Neuronal stem cell (in vitro differentiated cells): Measurements from ENCODE around the gene GCGR.

Source experiments
- DNase-seq: peaks from one replicate; pipeline ENCODE4 v3.0.0-alpha.2; 2013; ENCODE audit warnings: low spot score
- H2AFZ ChIP-seq: one replicate; pipeline ENCODE4 v1.6.1; 2013; ENCODE audit warnings: mild to moderate bottlenecking, low read length, inconsistent platforms
- H2AK5ac ChIP-seq: 2 replicates; pipeline ENCODE4 v1.6.1; 2013; ENCODE audit warnings: low read depth, mild to moderate bottlenecking, inconsistent platforms, low read length, moderate library complexity, mixed read lengths
- H2BK120ac ChIP-seq: 2 replicates; pipeline ENCODE4 v1.6.1; 2013; ENCODE audit warnings: low read depth, mild to moderate bottlenecking, inconsistent platforms, low read length, moderate library complexity, mixed read lengths
- H2BK12ac ChIP-seq: one replicate; pipeline ENCODE4 v1.6.1; 2013; ENCODE audit warnings: low read length, inconsistent platforms
- H2BK15ac ChIP-seq: 2 replicates; pipeline ENCODE4 v1.6.1; 2013; ENCODE audit warnings: mild to moderate bottlenecking, low read length, inconsistent platforms, mixed read lengths
- H2BK5ac ChIP-seq: one replicate; pipeline ENCODE4 v1.6.1; 2013; ENCODE audit warnings: inconsistent platforms, mild to moderate bottlenecking, low read length, moderate library complexity
- H3K14ac ChIP-seq: one replicate; pipeline ENCODE4 v1.6.1; 2013; ENCODE audit warnings: low read length, inconsistent platforms
- H3K18ac ChIP-seq: 2 replicates; pipeline ENCODE4 v1.6.1; 2013; ENCODE audit warnings: low read length, inconsistent platforms
- H3K23ac ChIP-seq: 2 replicates; pipeline ENCODE4 v1.6.1; 2013; ENCODE audit warnings: low read depth, mild to moderate bottlenecking, mixed read lengths, low read length, inconsistent platforms; ENCODE audit not compliant: poor library complexity
- H3K27ac ChIP-seq: replicated peaks from 3 replicates; pipeline ENCODE4 v1.5.1; 2013; ENCODE audit warnings: low read length, inconsistent platforms
- H3K27me3 ChIP-seq, 3 experiments: 2 replicates each; pipeline ENCODE4 v1.6.1; 2013; ENCODE audit warnings: low read length in 3 of 3, mild to moderate bottlenecking in 2 of 3, inconsistent platforms in 1 of 3, low read depth in 1 of 3, mixed read lengths in 1 of 3, moderate library complexity in 1 of 3; ENCODE audit not compliant: control insufficient read depth in 3 of 3, insufficient read depth in 3 of 3
- H3K36me3 ChIP-seq, 2 donors: replicated peaks in 1 of 2; 2 replicates each; pipeline ENCODE4 v1.6.1; 2013; ENCODE audit warnings: low read length in 2 of 2; ENCODE audit not compliant: control insufficient read depth in 2 of 2, insufficient read depth in 2 of 2
- H3K4ac ChIP-seq: 2 replicates; pipeline ENCODE4 v1.6.1; 2013; ENCODE audit warnings: inconsistent platforms, mild to moderate bottlenecking, low read length, moderate library complexity
- H3K4me1 ChIP-seq, 2 donors: 1 replicate in 1 of 2; 2 replicates in 1 of 2; pipeline ENCODE4 v1.6.1; 2013; ENCODE audit warnings: low read length in 2 of 2, low read depth in 1 of 2; ENCODE audit not compliant: control insufficient read depth in 2 of 2, insufficient read depth in 1 of 2
- H3K4me2 ChIP-seq: one replicate; pipeline ENCODE4 v1.6.1; 2013; ENCODE audit warnings: mild to moderate bottlenecking, low read length, inconsistent platforms; ENCODE audit not compliant: insufficient read depth, poor library complexity, severe bottlenecking
- H3K4me3 ChIP-seq, 2 donors: 2 replicates each; pipeline ENCODE4 v1.5.1; 2013; ENCODE audit warnings: low read length in 2 of 2, mild to moderate bottlenecking in 2 of 2, inconsistent platforms in 1 of 2, moderate library complexity in 1 of 2
- H3K79me1 ChIP-seq: one replicate; pipeline ENCODE4 v1.6.1; 2013; ENCODE audit warnings: low read depth, mild to moderate bottlenecking, inconsistent platforms, low read length, moderate library complexity
- H3K9ac ChIP-seq: one replicate; pipeline ENCODE4 v1.6.1; 2013; ENCODE audit warnings: mild to moderate bottlenecking, low read depth, low read length, inconsistent platforms; ENCODE audit not compliant: poor library complexity
- H3K9me3 ChIP-seq, 2 donors: replicated peaks in 1 of 2; 2 replicates each; pipeline versions ENCODE3 to v1.6.1; 2013; ENCODE audit warnings: low read length in 2 of 2, mild to moderate bottlenecking in 2 of 2, inconsistent platforms in 1 of 2, low read depth in 1 of 2, mixed read lengths in 1 of 2, moderate library complexity in 1 of 2; ENCODE audit not compliant: control insufficient read depth in 2 of 2, insufficient read depth in 1 of 2
- H4K8ac ChIP-seq: one replicate; pipeline ENCODE4 v1.6.1; 2013; ENCODE audit warnings: low read depth, mild to moderate bottlenecking, inconsistent platforms, low read length, moderate library complexity
- H4K91ac ChIP-seq: one replicate; pipeline ENCODE4 v1.6.1; 2013; ENCODE audit warnings: low read length, low read depth, mild to moderate bottlenecking, inconsistent platforms; ENCODE audit not compliant: poor library complexity
- WGBS, 2 donors: extraction: QIAGEN DNeasy Blood & Tissue Kit; methylation state at CpG; one replicate each; pipeline ENCODE4 v1.1.7; 2013; ENCODE audit warnings: missing lambda C conversion rate in 2 of 2, mixed read lengths in 1 of 2; ENCODE audit not compliant: insufficient read length in 2 of 2, insufficient replicate concordance in 1 of 2; ENCODE audit errors: extremely low coverage in 2 of 2; 5-methylcytosine and 5-hydroxymethylcytosine counted together

The GCGR gene

DNA sequence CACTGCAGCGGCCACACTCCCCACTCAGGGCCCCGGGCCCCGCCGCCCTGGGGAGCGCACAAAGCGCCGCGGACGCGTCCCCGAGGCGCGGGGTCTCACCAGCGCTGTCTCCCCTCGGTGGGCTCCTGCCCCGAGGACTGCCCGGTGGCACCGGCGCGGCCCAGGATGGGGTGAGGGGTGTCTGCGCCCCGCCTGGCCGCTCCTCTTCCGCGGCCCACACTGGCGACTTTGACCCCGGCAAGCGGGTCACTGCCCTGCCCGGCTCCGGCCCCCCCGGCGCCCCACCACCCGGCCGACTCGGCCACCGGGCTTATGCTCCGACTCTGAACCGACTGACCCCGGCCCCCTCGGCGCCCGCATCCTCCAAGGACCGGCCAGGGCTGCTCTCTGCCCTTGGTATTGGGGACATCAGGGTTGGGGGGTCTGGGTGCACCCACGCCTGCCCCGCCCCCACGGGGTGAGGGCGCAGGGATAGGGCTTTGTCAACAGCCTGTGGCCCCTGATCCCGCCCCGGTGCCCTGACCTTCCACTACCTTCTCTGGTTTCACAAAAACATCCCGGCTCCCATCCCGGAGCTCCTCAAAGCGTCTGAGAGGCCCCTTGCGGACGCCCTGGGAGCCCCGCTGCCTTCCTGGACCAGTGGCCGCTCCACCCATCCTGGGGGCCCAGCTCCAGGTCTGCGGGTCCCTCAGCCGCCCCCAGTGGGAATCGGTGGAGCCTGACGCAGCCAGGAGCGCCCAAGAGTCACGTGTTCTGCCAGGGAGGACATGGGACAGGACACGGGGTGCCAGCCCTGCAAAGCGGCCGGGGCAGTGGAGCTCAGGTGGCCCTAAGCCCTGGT, 829 bp downstream of the GCGR start:
- peak overlapping the region; percentile 71 for H3K4me2 ChIP-seq
- peak overlapping the region; percentile 43 for H4K8ac ChIP-seq
- H2AK5ac ChIP-seq, result peak overlapping the region; percentile 28
- peak overlapping the region; percentile 84 for H2AFZ ChIP-seq
- H3K14ac ChIP-seq, result peak overlapping the region; percentile 71
- H3K9ac ChIP-seq, result peak overlapping the region; percentile 21
- no peak overlapping the region for H3K4ac ChIP-seq
- peak overlapping the region; percentile 85 for H3K18ac ChIP-seq
- peaks cover 20 to 87% (median 72%) of the 10 kb centered on the region in 3 experiments for H3K27me3 ChIP-seq
- H2BK15ac ChIP-seq, result peak overlapping the region; percentile 49
- H3K79me1 ChIP-seq, result peaks cover 7% of the 10 kb centered on the region
- H3K23ac ChIP-seq, result peak overlapping the region; percentile 80
- peaks cover 4 to 14% of the 10 kb centered on the region in 2 donors for H3K9me3 ChIP-seq
- no peak overlapping the region for H2BK5ac ChIP-seq
- no CpG with 5 or more reads among the region's 65 CpGs for WGBS, 2 donors
- H3K27ac ChIP-seq, result no peak overlapping the region
- H3K4me3 ChIP-seq, result no peak overlapping the region
- peak overlapping the region; percentile 87 for H2BK120ac ChIP-seq
- no peak overlapping the region for H4K91ac ChIP-seq
- no peaks in the 10 kb centered on the region for H3K36me3 ChIP-seq
- DNase-seq, result no peak
- peak overlapping the region; percentile 73 for H2BK12ac ChIP-seq
- peaks cover 2 to 7% of the 10 kb centered on the region in 2 donors for H3K4me1 ChIP-seq

DNA sequence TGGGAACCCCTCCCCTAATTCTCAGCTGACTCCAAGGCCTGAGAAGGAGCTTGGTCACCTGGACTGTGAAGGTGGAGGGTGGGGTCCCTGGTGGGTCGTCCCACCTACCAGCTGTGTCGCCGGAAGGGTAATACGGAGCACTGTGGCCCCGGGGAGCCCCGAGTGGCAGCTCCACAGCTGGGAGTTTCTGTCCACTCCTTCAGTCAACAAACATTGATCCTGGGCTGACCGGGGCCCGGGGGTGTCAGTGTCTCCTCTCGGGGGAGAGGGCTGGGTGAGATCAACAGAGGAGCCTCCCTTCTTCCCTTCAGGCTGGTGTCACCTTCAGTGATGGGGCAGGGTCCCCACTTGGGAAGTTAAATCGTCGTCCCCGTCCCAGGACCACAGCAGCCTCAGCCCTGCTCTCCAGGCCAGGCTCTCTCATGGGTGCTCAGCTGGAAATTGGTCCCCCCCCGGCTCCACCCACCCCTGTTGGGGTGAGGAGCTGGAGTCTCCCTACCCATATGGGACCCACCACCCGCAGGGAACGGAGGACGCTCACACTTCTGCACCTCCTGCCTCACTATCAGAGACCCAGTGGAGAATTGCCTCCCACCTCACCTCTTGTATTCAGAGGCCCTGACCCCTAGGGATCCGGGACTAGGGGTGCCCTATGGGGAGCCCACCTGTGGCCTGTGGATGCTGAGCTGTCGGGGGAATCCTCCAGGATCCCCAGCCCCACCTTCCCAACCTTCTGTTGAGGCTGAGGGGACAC, 1.9 kb downstream of the GCGR start:
- Histone ChIP-seq H3K9ac (no peak overlapping the region), H3K36me3 (no peaks in the 10 kb centered on the region), H2BK15ac (peak overlapping the region; percentile 49), H3K23ac (peak overlapping the region; percentile 20), H3K14ac (no peak overlapping the region), H4K8ac (no peak overlapping the region), H2BK5ac (no peak overlapping the region), H3K4me1 (peaks cover 2 to 7% of the 10 kb centered on the region in 2 donors), H2AK5ac (peak overlapping the region; percentile 53), H3K27me3 (peaks cover 20 to 91% (median 70%) of the 10 kb centered on the region in 3 experiments), H3K18ac (no peak overlapping the region), H3K79me1 (peaks cover 7% of the 10 kb centered on the region), H4K91ac (no peak overlapping the region), H3K4me3 (no peak overlapping the region), H2AFZ (no peak overlapping the region), H3K9me3 (peaks cover 4 to 10% of the 10 kb centered on the region in 2 donors), H3K4ac (peak overlapping the region; percentile 23), H2BK120ac (no peak overlapping the region), H3K4me2 (no peak overlapping the region), H2BK12ac (no peak overlapping the region), H3K27ac (no peak overlapping the region)
- WGBS, 2 donors, result no CpG with 5 or more reads among the region's 18 CpGs
- DNase-seq, result no peak

DNA sequence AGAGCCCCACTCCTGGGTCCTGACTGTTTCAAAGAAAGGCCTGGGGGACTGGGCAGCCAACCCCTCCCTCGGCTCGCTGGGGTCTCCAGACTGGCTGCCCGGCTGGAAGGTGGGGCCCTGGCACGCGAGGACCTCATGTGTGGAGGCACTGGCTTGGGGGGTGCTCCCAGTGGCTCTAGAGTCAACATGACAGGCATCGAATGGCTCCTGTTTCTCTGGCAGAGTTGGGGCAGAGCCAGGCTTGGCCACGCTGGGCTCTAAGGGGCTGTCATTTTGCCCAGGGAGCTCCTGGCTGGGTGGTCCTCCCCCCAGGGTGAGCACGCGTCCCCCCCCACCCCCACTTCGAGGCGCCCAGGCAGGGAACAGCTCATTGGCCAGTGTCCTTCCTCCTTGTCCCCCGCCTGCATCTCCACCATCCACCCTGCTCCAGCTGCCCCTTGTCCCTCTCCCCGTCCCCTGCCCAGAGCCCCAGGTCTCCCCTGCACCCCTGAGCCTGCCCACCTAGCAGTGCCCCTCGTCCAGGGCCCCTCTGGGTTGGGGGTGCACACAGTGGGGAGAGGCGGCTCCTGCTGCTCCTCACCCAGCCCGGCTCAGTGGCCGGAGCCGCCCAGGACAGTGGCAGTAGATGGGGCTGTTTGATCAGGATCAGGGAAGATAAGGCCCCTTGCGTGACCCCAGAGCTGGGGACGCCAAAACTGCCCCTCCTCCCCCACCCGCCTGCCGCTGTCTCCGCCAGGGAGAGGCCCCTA, 2.7 kb downstream of the GCGR start:
- no peak overlapping the region for H3K4ac ChIP-seq
- no peak overlapping the region for H4K91ac ChIP-seq
- H3K4me3 ChIP-seq, result no peak overlapping the region
- H2BK12ac ChIP-seq, result no peak overlapping the region
- H3K4me2 ChIP-seq, result no peak overlapping the region
- peaks cover 2 to 4% of the 10 kb centered on the region in 2 donors for H3K9me3 ChIP-seq
- H4K8ac ChIP-seq, result no peak overlapping the region
- H3K4me1 ChIP-seq, result peaks cover 2 to 7% of the 10 kb centered on the region in 2 donors
- H3K36me3 ChIP-seq, result no peaks in the 10 kb centered on the region
- H2AFZ ChIP-seq, result no peak overlapping the region
- no peak overlapping the region for H3K14ac ChIP-seq
- H2AK5ac ChIP-seq, result peak overlapping the region; percentile 84
- peak overlapping the region; percentile 55 for H3K23ac ChIP-seq
- peak overlapping the region; percentile 44 for H3K9ac ChIP-seq
- H2BK5ac ChIP-seq, result peak overlapping the region; percentile 24
- DNase-seq, result no peak
- peaks cover 7% of the 10 kb centered on the region for H3K79me1 ChIP-seq
- H3K27ac ChIP-seq, result no peak overlapping the region
- peak overlapping the region; percentile 49 for H2BK15ac ChIP-seq
- H2BK120ac ChIP-seq, result peak overlapping the region; percentile 18
- no CpG with 5 or more reads among the region's 23 CpGs for WGBS, 2 donors
- peak overlapping the region; percentile 57 for H3K18ac ChIP-seq
- H3K27me3 ChIP-seq, result peaks cover 20 to 90% (median 63%) of the 10 kb centered on the region in 3 experiments
